Loucy (cell line): ENCODE measurements around the gene POU4F3.

Experiments used
- CTCF ChIP-seq: fragments of 200-600 bp; sonication (generic); conservative IDR thresholded peaks from 2 replicates; pipeline ENCODE4 v1.5.1; 2014; ENCODE audit warnings: mild to moderate bottlenecking, antibody characterized with exemption, low read length
- EZH2phosphoT487 ChIP-seq: fragments of 200-600 bp; IDR thresholded peaks from 2 replicates; pipeline ENCODE4 v1.6.1; 2018; ENCODE audit warnings: antibody characterized with exemption, mild to moderate bottlenecking, moderate library complexity, borderline replicate concordance

- TF ChIP-seq CTCF (no peak), EZH2phosphoT487 (no peak)
Observed at GRCh38 chr5:146296245-146296644, 42.4 kb upstream of the POU4F3 start.
